DMS153 treated with DMSO at 0.1 percent for 48 hours (cell line): ENCODE data around the gene TRIML1.
"Not testable (repeated sequence)": the region's sequence is repeated elsewhere in the genome, so short reads cannot be mapped to it uniquely, and the experiment has no call there.

Experiments
- DNase-seq: peaks from one replicate; lab custom pipeline; 2025; ENCODE audit not compliant: unreplicated experiment; lab: John Stamatoyannopoulos, UW

TRIML1 gene

GRCh38 chr4:188147776-188148175 is 8.5 kb downstream of the TRIML1 start:
- no peak for DNase-seq

GRCh38 chr4:188154668-188155405 is 15.6 kb downstream of the TRIML1 start:
- peak; percentile 28 for DNase-seq

GRCh38 chr4:188158336-188158735 is 19.1 kb downstream of the TRIML1 start:
- no peak for DNase-seq

GRCh38 chr4:188159513-188160226 is 20.4 kb downstream of the TRIML1 start:
- not testable (repeated sequence) for DNase-seq

- DNase-seq, result no peak
These were observed 21.2 kb downstream of the TRIML1 start for GRCh38 chr4:188160406-188160805.

- DNase-seq, result no peak
These were observed 21.9 kb downstream of the TRIML1 start for GRCh38 chr4:188161167-188161566.

- no peak for DNase-seq
These were observed 23.5 kb downstream of the TRIML1 start for GRCh38 chr4:188162698-188163097.

GRCh38 chr4:188168726-188169373 is 29.6 kb downstream of the TRIML1 start:
- DNase-seq, result no peak

- DNase-seq, result no peak
These were observed 32.3 kb downstream of the TRIML1 start for GRCh38 chr4:188171551-188171950.

GRCh38 chr4:188175288-188175687 is 36.0 kb downstream of the TRIML1 start:
- no peak for DNase-seq

GRCh38 chr4:188177997-188178675 is 38.9 kb downstream of the TRIML1 start:
- DNase-seq, result no peak

- no peak for DNase-seq
These were observed 39.6 kb downstream of the TRIML1 start for GRCh38 chr4:188178806-188179205.

- DNase-seq, result no peak
These were observed 47.9 kb downstream of the TRIML1 start for GRCh38 chr4:188187106-188187505.

- no peak for DNase-seq
These were observed 51.2 kb downstream of the TRIML1 start for GRCh38 chr4:188190461-188190860.

GRCh38 chr4:188194421-188194820 is 55.2 kb downstream of the TRIML1 start:
- no peak for DNase-seq

GRCh38 chr4:188195389-188195985 is 56.2 kb downstream of the TRIML1 start:
- peak; percentile 26 for DNase-seq

- DNase-seq, result peak; percentile 26
These were observed 57.0 kb downstream of the TRIML1 start for GRCh38 chr4:188196134-188196735.
